GM19372 (cell line): ENCODE results near the gene FIGNL2.

Experiments used
- ATAC-seq: cut with Tn5 transposase; IDR thresholded peaks from one replicate; pipeline ENCODE4 v1.9.1; 2021; ENCODE audit warnings: mild to moderate bottlenecking, low read depth, moderate library complexity; ENCODE audit not compliant: unreplicated experiment

Gene FIGNL2

GRCh38 chr12:51874486-51874885, 26.0 kb upstream of the FIGNL2 start:
- ATAC-seq, result no peak

GRCh38 chr12:51874000-51874399, 25.5 kb upstream of the FIGNL2 start:
- ATAC-seq, result no peak

- ATAC-seq, result no peak
Measured at GRCh38 chr12:51873251-51873994, 24.9 kb upstream of the FIGNL2 start.

- ATAC-seq, result no peak
Measured at GRCh38 chr12:51872689-51872981, 24.1 kb upstream of the FIGNL2 start.

GRCh38 chr12:51871918-51872688, 23.6 kb upstream of the FIGNL2 start:
- ATAC-seq, result no peak

GRCh38 chr12:51871126-51871525, 22.6 kb upstream of the FIGNL2 start:
- no peak for ATAC-seq

- ATAC-seq, result no peak
Measured at GRCh38 chr12:51870504-51870903, 22.0 kb upstream of the FIGNL2 start.

GRCh38 chr12:51869931-51870330, 21.4 kb upstream of the FIGNL2 start:
- no peak for ATAC-seq

GRCh38 chr12:51869496-51869865, 21.0 kb upstream of the FIGNL2 start:
- no peak for ATAC-seq

GRCh38 chr12:51868821-51869495, 20.4 kb upstream of the FIGNL2 start:
- no peak for ATAC-seq

- no peak for ATAC-seq
Measured at GRCh38 chr12:51867796-51868428, 19.4 kb upstream of the FIGNL2 start.

GRCh38 chr12:51867371-51867770, 18.9 kb upstream of the FIGNL2 start:
- ATAC-seq, result no peak

- ATAC-seq, result no peak
Measured at GRCh38 chr12:51866762-51867161, 18.2 kb upstream of the FIGNL2 start.

- no peak for ATAC-seq
Measured at GRCh38 chr12:51866324-51866723, 17.8 kb upstream of the FIGNL2 start.

GRCh38 chr12:51865757-51866270, 17.3 kb upstream of the FIGNL2 start:
- ATAC-seq, result no peak

- no peak for ATAC-seq
Measured at GRCh38 chr12:51864833-51865670, 16.5 kb upstream of the FIGNL2 start.

GRCh38 chr12:51863933-51864832, 15.7 kb upstream of the FIGNL2 start:
- no peak for ATAC-seq

GRCh38 chr12:51863363-51863932, 14.9 kb upstream of the FIGNL2 start:
- no peak for ATAC-seq

GRCh38 chr12:51862947-51863346, 14.4 kb upstream of the FIGNL2 start:
- ATAC-seq, result no peak
